LHCN-M2 (cell line): Measurements from ENCODE around the gene VWA7. TPM values are rescaled to one million over a fixed set of nuclear protein-coding genes. Genes with fewer than 3 reads are reported as not detected.

Source experiments
- DNase-seq: peaks from one replicate; pipeline ENCODE4 v3.0.0-alpha.2; 2012; ENCODE audit warnings: low read depth
- total RNA-seq: library from RNA; depleted of rRNA; stranded (reverse); fragments of >200 nt; gene quantifications from 2 replicates; pipeline ENCODE4 v1.2.3, GENCODE V29; 2014

Gene VWA7
- total RNA-seq, 1 experiment from 2014 or later = not detected

DNA sequence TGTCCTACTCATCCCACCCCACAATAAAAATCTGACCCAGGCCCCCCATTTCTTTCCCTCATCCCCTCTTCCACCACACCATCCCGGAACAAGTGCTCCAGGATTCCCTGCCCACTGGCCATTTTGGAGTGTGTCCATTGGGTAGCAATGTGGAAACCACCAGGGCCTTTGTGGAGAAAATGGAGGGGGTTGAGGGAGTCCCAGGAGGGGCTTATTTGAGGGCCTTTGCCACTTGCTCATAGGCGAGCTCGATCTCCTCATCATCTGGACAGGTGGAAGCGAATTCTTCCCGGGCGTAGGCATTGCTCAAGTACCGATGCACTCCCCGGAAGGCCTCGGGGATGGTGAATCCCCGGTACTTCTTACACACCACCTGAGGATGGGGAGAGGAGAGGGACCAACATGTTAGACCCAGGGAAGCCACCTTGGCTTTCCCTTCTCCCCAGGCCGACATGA lies 46.5 kb downstream of the VWA7 start:
- DNase-seq = no peak

DNA sequence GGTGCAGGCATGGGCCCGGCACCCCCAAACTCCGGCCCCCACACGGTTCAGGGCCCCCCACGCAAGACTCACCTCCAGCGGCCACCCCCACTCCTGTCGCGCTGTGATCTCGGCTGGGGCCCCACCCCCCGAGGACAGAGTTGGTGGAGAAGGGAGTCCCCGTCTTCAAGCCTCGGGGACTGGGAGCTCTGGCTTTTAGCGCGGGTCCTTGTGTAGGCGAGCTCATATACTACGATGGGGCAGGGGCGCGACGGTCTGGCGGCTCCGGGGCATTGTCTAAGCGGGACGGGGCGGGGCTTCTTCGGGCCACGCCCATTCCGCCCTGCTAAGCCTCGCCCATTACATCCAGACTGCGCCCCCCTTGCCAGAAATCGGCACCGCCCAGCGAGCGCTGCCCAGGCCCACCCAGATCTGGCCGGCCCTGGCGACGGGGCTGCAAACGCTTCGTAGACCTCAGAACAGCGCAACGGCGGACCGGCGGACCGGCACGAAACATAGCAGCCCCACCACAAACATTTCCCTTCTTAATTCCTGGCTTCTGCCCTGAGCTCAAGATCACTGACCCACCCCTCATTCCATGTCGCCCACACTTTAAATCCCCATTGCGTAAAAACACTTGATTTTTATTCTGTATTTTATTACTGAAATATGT lies 47.0 kb downstream of the VWA7 start:
- peak; percentile 79 for DNase-seq

DNA sequence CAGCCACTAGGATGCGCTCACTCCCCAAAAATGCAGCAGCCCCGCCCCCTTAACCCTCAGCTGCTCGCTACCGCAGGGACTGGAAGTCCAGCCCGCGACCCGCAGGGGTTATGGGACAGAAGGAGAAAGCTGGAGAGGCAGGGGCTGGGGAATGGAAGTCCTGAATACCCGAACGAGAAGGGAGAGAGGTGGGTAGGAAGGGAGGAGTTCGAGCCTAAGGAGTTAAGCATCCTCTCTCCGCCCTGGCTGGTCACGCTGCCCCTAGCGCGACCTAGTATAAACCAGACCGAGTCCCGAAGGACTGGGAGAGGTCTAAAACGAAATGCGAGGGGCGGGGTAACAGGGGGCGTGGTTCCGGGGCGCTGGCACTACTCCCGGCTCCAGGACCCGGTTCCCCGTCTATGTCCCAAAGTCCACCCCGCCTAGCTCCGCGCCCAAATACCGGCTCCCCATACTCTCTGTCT lies 47.6 kb downstream of the VWA7 start:
- peak; percentile 91 for DNase-seq

DNA sequence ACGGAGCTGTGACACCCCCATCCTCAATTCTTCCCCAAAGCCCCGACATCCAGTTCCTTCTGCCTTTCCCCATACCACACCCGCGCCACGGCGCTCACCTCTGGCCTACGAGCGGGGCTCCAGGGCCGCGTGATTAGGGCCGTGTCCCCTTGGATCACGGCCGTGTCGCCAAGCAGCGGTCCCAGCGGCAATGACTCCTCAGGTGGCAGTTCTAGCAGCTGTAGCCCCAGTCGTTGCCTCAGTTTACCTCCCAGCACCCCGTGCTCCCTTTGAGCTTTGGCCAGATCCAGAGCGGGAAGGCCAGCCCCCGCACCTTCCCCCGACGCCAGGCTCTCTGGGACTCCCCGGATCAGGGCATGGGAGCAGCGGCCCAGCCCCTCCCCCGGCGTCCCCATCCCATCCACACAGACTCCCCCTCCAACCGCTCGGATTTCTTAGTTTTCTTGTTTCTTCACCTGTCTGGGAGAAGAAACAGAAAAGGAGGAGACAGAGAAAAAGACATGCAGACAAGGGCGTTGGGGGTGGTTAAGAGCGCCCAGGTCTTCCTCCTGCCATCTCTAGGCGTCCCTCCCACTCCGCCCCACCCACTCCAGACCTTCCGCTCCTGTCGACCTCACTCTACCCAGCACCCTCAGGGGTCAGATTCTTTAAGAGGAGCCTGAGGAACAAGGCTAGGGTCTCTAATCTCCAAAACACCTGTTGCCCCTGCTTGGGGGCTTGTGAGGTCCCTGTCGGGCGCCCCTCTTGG lies 48.2 kb downstream of the VWA7 start, which contains the start of gene DDAH2:
DDAH2 (minus strand) TSS at position 533 of the 748 bp plus-strand sequence; CDS start at position 395, 138 bp downstream.
- no peak for DNase-seq

DNA sequence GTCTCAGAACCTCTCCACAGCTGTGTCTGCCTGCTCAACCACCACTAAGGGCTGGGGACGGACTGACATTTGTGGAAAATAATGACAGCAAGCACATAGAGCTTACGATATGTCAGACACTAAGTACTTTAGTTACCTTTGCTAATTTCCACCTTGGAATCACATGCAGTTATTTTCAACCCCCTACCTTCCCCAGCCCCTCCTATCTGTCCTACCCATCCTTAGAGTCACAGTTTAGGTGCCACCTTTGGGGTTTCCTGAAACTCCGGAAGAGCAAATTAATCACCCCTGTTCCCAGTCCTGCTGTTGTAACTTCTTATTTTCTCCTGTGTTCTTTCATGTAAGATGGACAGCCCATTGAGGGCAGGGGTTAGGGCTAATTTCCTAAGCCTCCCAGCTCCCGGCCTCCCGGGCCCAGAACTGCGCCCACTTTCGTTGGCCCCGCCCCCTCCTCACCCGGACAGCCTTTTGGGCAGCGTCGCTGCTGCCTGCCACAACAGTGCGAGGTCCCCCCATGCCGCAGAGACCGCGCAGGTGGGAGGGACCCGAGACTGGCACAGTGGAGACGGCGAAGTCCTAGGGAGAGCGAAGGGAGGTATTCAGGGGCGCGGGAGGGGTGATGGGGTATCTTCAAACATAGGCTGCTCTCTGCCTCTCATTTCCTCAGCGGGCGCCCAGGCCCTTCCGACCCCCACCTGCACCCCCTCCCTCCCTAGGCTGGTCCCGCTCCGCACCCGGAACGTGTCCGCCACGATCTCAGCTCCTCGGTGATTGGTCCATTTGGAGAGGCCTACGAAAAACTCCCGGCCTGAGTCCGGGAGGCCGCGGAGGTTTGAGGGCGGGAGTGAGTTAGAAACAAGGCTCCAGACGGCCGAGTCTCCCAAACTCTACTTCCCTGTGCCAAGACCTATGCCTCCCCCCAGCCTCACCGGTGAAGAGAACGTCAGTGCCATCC lies 49.1 kb downstream of the VWA7 start:
- DNase-seq = no peak

DNA sequence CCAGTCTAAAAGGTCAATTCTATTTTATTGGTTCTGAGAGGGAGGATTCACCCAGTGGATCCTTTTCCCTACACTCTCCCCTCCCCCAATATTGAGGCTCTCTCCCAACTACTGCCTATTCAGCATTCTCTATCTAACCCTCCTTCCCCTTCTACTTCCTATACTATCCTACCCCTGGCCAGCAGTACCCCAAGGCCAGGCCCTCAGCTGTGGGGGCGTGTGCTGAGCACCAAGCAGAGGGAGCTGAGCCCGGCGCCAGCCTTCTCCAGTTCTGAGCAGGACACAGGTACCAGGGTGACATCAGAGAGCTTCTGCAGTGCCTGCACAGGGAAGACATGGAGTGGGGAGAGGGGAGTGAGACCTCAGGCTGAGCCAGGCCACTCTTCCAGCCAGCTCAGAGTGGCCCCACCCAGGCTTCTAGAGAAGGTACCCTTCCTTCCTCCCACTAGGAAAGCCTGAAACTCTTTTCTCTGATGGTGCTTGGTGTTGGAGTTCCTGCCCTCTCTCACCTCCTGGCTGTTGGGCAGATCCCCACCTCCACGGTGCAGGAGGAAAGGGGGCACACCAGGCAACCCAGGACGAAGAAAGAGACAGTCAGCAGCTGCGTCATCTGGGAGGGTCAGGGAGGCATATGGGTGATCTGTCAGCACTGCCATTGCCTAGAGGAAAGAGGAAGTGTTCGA lies 50.0 kb downstream of the VWA7 start:
- no peak for DNase-seq

DNA sequence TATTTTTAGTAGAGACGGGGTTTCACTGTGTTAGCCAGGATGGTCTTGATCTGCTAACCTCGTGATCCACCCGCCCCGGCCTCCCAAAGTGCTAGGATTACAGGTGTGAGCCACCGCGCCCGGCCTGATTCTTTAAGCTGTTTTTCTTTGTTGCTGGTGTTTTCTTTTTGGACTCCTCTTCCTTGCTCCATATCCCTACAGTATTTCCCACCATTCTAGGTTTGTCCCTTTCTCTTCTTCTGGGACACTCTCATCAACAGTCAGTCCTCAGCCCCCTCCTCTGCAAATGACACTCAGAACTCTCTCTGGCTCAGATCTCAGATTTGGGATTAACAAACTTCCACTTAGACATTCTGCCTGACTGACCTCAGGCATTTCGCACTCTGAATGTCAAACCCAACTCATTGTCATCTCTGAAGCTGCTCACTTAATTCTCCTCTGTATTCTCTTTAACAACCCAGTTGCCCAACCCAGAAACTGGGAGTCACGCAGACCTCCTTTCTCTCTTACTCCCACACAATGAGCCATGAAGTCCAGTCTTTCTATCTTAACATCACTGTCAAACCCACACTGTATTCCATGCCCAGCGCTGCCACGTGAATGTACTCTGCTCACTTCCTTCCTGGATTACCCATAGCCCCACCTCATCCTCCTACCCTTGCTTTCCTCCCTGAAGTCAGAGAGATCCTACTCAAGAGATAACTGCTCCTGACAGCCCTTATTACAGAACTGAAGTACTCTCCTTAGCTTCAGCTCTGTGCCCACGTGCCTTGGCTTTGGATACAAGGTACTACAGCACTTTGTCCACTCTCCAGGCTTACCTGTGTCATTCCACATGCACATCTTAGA lies 51.4 kb downstream of the VWA7 start:
- DNase-seq = no peak

DNA sequence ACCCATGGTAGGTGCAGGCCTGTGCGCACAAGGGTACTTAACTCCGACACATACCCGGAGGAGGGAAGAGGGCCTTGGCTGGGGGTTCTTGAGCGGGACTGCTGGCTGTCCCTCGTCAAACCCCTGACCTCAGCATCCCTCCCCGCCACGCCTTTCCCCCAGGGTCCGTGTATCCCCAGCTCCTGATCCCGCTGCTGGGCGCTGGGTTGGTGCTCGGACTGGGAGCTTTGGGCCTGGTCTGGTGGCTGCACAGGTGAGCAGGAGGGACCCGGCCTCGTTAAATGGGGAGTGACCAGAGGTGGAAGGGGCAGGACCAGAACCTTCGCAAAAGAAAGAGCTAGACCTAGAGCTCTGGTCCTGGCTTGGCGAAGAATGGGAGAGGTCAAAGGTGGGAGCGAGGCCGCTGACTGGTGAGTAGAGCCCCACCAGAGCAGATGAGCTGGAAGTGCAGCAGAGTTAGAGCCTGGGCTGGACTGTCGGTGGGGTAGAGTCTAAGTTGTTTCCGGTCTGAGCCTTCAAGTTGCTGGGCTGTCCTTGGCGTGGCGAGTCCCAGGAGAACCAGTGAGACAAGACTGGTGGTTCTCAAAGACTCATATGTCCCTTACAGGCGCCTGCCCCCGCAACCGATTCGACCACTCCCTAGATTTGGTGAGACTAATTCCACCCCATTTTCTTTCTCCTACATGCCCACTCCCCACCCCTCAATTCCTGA lies 53.0 kb downstream of the VWA7 start:
- no peak for DNase-seq

DNA sequence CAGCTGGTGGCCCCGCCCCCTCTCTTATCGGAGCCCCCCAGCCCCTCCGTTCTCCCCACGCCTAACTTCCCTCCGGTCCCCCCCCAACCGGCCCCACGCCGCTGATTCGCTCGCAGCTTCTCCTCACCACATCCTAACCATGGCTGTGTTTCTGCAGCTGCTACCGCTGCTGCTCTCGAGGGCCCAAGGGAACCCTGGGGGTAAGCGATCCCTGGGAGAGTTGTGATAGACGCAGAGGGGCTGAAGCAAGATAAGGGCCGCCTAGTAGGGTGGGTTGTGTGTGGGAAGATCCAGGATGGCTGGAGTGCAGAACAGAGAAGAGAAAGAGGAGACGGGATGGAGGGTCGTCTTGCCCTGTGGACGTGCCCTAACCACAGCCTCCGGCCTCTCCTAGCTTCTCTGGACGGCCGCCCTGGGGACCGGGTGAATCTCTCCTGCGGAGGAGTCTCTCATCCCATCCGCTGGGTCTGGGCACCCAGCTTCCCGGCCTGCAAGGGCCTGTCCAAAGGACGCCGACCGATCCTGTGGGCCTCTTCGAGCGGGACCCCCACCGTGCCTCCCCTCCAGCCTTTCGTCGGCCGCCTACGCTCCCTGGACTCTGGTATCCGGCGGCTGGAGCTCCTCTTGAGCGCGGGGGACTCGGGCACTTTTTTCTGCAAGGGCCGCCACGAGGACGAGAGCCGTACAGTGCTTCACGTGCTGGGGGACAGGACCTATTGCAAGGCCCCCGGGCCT lies 53.7 kb downstream of the VWA7 start, which contains the start of gene MPIG6B:
MPIG6B (plus strand) TSS at position 129 of the 735 bp plus-strand sequence; CDS start at position 140, 11 bp downstream.
- peak; percentile 42 for DNase-seq

DNA sequence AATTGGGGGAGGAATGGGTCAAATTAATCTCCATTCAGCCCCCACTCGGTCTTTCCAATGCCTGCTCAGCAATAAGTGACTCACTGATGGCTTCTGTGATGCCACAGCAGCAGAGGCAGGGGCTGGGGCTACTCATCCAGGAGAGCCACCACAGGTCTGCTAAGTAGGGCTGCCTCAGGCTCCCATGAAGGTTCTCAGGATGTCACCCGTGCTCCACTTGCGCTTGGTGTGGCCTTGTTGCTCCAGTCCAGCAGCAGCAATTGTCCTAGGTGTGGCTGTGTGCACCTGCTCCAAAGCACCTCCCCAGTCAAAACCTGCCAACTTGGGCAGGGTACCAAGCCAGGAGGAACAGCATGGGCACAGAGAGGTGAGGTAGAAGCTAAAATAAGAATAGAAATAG lies 55.0 kb downstream of the VWA7 start:
- no peak for DNase-seq

DNA sequence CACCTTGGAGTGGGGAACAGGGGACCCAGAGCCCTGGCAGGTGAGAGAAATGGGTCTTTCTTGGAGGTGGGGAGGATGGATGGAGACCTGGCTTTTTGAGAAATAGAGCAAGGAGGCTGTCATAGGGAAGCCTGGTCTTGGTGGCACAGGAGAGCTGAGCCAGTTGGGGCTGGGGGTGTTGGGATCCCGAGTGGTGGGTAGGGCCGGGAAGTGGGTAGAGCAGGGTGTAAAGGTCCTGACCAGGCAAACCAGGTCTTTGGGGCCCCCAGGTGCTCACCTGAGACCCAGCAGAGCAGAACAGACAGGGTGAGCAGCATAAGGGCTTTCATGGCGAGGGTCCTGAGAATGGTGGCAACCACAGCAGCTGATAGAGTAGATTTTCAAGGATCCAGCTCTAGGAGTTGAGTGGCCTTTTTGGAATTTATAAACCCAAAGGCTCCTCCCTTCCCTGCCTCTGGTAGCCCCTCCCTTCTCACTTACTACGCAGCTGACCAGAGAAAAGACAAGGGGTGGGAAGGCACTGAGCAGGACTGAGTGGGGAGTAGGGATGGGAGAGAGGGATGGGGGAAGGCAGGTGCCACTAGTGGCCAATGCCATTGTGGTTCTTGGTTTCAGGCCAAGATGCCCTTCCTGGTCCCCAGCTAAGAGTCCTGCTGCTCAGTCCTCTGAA lies 55.6 kb downstream of the VWA7 start, which contains the start of gene LY6G6C:
LY6G6C (minus strand) TSS at position 396 of the 670 bp plus-strand sequence; CDS start at position 329, 67 bp downstream.
- DNase-seq = no peak

DNA sequence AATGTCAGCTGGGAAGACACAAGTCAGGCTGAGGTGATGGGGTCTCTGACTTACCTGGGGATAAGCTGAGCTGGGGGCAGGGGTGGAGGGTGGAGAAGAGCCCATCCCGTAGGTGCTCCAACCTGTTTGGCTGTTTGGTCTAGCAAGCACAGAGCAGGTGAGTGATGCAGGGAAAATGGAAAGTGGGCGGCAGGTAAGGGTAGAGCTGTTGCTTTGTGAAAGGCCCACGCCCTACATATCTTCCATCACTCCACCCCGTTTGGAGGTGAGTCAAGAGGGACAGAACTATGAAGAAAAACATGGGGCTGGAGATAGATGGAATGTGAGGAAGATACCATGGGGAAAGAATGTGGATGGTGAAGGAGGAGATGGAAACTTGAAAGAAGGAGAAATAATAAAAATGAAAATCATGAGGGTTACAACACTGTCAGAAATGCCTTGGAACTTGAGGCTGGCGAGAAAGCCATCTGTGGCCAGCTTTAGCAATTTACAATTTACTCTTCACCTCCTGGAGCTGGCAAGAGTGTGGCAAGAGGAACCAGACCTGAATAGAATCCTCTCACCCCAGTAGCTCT lies 56.8 kb downstream of the VWA7 start:
- DNase-seq = no peak

DNA sequence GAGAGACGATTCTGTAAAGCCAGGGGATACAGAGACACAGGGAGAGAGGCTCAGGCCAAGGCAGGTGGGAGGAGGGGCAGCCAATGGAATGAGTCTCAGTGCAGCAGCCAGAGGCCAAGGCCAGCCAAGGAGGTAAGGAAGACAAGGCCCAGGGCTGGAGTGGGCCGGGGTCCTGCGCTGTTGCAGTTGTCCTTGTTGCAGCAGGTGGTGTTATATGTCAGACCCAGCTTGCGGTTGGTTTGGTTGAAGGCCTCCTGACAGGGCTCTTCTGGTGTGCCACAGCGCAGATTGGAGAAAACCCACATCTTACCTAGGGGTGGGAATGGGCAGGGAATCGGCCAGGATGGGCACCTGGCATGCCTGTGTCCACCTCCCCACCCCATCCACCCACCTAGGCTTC lies 58.1 kb downstream of the VWA7 start:
- DNase-seq = no peak

DNA sequence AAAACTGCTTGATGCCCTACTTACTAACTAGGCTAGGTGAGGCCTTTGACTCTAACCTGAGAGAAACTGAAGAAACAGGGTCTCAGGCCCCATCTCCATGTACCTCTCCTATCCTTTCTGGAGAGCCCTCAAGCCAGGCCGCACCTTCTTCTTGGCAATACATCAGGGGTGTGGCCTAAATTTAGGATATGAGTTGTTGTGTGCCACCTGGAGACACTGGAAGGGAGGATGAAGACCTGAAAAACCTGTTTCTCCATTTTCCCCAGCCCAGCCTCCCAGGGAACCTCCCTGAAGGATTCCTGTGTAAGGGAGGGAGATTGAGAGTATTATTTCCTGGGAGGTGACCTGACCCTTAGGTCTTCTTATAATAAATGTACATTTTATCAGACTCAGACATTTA lies 58.9 kb downstream of the VWA7 start:
- DNase-seq = no peak

DNA sequence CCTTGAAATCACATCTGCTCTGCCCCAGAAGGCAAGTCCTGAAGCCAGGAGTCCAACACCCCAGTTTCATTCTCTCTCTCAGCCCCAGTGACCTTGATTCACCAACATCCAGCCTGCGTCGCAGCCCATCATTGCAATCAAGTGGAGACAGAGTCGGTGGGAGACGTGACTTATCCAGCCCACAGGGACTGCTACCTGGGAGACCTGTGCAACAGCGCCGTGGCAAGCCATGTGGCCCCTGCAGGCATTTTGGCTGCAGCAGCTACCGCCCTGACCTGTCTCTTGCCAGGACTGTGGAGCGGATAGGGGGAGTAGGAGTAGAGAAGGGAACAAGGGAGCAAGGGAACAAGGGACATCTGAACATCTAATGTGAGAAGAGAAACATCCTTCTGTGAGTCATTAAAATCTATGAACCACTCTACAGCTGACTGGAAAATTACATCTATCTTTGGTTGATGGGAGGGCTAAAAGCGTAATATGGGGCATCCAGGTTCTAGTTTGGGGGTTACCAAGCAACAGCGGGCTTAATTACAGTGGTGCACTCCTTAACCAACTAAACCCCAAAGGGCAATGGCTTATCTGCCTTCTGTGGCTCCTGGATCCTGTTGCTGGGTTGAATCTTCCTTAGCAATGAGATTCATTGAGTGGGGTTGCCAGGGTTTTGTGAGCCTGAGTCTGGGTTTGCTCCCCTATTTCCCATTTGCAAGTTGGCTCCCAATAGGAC lies 59.5 kb downstream of the VWA7 start:
- no peak for DNase-seq
